NCI-H2171 treated with DMSO at 0.1 percent for 48 hours (cell line): ENCODE data around the gene GMPS.
"Not testable (repeated sequence)": the region's sequence is repeated elsewhere in the genome, so short reads cannot be mapped to it uniquely, and the experiment has no call there.

ENCODE experiments used
- DNase-seq: peaks from one replicate; lab custom pipeline; 2025; lab: John Stamatoyannopoulos, UW

The GMPS gene

DNA sequence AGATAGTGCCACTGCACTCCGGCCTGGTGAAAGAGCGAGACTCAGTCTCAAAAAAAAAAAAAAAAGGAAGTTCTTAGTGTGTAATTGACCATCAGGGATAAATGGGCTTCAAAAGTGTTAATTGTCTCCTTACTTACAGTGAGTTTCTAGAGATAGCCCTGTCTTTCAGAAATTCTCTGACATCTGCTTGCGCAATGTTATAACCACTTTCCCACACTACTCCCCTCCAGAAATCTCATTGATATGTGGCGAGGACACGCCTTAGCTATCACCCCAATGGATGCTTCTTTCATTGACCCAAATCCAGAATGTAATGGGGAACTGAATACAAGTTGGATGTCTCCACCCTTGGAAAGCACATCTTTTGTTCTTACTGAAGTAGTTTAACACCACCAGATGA is 70.9 kb downstream of the GMPS start:
- no peak for DNase-seq

DNA sequence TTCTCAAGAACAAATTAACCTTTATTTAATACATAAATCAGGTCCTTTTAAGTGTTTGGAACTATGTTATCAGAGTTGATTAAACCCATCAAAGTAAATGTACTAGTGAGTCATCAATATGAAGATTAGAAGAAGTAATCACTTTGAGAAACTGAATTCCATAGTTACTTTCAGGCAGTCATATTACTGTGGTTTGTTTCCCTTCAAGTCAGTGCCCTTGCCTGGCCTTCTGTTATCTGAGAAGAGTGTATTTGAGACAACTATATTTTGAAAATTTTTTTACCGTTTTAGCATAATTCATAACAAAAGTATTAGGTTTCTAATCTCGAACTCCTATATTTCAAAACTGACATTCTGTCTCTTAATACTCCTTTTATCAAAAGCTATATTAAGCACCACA is 73.6 kb downstream of the GMPS start:
- no peak for DNase-seq

DNA sequence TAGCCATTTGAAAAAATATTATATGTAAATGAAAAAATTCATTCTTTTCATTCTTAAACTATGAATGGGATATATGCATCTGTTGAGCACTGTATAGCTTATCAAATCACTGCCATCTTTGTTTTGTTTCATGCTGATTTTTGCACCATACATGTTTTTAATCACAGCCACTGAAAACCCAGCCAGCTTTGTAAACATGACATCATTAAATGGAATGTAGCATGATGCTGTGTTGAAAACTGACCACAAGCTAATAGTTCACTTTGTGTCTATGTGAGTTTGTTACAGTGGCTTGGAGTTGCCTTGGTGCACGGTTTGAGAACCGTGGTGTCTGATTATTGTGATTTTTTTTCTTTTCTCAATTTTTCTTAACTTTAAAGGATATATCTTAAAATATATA is 75.7 kb downstream of the GMPS start:
- DNase-seq, result no peak

DNA sequence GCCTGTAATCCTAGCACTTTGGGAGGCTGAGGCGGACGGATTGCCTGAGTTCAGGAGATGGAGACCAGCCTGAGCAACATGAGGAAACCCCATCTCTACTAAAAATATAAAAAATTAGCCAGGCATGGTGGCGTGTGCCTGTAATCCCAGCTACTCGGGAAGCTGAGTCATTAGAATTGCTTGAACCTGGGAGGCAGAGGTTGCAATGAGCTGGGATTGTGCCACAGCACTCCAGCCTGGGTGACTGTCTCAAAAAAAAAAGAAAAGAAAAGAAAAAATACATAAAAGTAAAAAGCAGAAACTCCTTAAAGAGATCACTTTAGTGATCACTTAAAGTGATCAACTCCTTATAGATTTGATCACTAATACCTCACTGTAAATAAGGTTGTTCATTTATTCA is 78.0 kb downstream of the GMPS start:
- no peak for DNase-seq

DNA sequence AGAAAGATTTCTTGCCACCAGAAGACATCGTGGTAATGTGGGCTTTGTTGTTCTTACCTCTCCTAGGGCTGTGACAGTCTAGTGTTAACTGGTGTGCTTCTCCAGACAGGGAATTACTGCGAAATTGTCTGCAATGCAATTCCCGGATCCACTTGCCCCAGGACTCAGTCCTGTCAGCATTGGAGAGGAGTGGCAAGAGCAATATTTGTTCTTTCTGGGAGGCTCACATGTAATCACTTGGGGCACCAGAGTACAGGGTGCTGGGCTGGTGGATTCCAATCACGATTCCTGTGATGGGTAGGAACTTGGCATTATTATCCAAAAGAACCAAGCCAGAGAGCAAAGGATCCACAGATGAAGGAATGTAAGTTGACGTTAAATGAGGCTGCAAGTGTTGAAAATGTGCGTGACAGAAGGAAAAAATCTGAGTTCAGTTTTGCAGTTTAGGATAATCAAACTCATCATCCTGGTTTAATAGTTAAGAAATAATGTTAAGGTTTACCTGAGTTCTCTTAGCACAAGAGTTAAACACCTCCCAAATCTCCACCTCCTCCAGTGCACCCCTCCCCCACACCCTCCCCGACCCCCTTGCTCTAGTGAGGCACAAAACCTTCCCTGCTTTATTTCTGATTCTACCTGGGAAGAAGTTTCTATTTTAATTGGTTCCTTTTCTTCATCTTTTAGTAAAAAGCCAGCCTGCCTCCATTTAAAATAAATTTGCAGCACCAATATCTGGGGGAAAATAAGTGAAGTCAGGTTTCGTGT is 79.2 kb downstream of the GMPS start:
- no peak for DNase-seq

DNA sequence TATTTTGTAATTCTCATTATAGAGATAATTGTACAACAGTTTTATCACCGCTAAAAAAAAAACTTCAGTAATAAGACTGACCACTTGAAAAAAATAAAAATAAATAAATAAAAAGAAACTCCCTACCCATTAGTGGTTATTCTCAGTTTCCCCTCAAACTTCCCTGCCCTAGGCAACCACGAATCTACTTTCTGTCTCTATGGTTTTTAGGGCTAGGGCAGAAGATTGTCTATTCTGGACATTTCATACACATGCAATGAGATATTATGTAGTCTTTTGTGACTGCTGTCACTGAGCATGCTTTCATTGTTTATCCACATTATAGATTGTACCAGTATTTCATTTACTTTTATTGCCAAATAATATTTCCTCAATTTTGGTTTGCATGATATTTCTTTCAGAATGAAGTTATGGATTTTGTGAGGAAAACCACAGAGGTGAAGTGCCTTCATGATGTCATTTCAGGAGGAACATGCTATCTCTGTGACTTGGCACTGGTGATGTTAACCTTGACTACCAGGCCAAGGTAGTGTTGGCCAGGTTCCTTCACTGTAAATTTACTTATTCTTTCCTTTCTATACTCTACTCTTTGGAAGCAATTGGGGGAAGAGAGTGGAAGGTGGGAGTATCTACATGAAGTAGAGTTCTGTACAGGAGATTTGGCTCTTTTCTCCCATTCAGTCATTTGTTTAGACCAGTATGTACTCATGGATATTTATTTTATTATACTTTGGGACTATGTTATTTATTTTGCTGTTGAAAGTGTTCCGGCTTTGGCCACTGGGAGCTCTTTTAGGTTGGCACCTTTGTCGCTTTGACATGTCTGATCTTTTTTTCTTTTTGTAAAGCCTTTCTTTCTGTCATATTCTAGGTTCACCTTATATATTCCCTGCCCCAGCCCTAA is 86.3 kb downstream of the GMPS start:
- no peak for DNase-seq

DNA sequence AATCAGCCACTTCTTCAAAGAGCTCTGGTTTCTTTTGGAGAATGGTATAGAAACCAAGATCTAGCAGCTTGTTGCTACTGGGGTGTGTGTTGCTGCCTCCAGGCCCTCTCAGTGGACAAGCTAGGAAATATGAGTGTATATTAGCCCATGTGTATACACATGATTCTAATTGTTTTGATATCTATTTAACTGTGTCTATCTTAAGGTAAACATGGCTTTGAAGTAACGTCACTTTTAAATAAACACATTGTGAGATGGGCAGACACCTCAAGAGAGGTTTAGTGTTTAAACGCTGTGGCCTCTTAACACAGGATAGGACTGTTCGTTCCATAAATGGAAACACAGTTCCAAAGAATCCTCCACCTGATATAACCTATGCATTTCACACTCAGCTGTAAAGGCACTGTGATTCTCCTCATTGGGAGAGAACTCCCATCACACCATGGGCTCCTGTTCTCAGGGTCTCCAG is 87.0 kb downstream of the GMPS start:
- DNase-seq, result no peak

DNA sequence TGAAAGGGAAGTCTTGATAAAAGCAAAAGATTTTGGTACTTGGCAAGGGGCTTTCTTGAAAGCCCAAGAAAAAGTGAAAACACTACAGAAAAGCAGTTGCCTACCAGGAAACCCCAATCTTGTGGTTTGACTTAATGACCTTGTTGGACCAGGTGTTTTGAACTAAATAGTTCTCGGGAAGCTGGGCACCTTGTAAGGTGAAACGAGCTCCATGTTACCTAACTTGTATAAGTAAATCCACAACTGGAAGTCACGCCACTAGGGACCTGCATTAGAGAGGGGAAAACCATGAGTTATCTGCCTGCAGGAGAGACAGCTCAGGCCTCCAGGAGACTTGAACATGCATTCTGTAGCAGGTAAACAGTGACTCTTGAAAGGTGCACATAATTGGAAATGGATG is 88.2 kb downstream of the GMPS start:
- DNase-seq, result no peak

DNA sequence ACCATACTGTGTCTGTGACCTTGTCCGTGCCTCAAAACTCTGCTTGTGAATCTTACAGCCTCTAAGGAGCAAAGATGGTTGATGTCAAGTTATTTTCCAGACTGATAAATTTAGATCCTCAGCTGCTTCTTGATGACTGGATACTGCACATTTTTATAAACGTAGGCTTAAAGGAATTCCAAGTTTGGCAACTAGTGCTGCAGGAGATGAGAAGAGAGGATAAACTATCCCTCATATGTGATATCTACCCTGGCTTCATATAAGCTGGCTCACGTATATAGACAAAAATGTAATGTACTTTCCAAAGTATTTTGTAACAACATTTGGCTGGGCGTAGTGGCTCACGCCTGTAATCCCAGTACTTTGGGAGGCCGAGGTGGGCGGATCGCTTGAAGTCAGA is 89.6 kb downstream of the GMPS start:
- DNase-seq, result no peak

DNA sequence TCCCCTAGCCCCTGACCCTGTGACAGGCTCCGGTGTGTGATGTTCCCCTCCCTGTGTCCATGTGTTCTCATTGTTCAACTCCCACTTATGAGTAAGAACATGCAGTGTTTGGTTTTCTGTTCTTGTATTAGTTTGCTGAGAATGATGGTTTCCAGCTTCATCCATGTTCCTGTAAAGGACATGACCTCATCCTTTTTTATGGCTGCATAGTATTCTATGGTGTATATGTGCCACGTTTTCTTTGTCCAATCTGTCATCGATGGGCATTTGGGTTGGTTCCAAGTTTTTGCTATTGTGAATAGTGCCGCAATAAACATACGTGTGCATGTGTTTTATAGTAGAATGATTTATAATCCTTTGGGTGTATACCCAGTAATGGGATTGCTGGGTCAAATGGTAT is 90.6 kb downstream of the GMPS start:
- not testable (repeated sequence) for DNase-seq

DNA sequence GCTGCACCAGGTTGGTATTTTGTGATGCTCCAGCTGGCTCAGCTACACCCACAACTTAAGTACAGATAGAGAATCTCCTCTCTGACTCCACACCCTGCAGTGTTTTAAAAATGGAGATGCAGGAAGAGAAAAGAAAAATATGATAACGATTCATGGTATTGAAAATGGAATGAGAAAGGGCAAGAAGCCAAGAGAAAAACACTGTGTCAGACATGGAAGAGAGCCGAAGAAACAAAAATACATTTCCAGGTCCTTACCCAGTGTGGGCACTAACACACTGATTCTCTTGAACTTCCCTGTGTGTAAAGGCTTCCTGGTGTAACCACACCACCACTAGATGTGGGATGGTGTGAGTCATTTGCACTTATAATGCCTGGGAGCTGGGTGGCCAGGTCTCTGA is 93.1 kb downstream of the GMPS start:
- DNase-seq, result no peak

DNA sequence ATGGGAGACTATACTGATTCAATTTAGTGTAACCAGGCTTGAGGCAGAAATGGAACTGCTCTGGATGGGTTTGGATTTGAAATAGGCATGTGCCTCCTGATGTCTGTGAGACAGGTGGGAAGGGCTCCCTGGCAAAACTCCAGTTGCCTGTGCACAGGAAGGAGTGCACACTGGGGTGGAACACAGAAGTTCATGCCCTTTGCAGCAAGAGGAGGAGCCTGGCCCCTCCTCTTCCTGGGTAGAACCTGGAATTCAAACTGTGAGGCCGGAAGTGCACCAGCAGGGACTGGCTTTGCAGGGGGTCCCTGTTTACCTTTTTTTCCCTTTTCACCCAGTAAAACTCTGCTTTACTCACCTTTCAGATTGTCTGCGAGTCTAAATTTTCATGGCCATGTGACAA is 99.9 kb downstream of the GMPS start:
- DNase-seq, result no peak

DNA sequence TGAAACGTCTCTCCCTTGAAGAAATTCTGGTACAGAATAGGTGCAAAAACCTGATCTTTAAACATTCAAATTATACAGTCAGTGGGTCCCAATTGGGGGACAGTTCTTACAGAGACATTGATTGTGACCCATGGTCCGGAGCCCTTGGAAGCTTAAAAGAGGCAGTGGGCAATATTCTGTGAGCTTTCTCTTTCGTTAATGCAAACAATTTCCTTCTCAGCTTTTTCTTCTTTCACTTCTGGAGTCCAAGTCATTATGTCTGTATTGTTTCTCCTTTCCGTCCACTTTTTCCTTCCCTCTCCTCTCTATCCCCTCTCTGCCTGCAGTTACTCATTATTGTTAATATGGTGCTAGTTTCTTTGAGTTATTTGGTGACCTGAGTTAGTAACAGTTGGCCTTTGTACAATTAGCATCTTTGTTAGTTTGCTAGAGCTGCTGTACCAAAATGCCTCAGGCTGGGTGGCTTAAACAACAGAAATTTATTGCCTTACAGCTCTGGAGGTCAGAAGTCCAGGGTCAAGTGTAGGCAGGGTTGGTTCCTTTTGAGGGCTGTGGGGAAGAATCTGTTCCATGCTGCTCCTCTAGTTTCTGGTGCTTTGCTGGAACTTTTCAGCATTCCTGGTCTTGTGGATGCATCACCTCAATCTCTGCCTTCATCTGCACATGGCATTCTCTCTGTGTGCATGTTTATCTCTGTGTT is 102.6 kb downstream of the GMPS start:
- DNase-seq, result no peak

DNA sequence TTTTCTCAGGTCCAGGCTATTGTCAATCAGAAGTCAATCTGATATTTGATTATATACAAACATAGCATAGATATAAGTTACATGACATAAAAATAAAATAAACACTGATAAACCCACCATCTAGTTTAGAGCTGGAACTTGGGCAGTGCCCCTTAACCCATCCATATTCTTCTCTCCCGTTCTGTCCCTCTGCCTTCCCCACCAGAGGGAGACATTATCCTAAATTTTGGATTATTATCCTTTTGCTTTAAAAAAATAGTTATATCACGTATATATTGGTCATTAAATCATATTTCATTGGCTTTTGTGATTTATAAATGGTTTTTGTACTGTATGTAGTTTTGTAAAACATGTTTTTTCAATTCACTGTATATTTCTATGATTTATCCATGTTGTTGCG is 107.9 kb downstream of the GMPS start:
- peak; percentile 24 for DNase-seq

DNA sequence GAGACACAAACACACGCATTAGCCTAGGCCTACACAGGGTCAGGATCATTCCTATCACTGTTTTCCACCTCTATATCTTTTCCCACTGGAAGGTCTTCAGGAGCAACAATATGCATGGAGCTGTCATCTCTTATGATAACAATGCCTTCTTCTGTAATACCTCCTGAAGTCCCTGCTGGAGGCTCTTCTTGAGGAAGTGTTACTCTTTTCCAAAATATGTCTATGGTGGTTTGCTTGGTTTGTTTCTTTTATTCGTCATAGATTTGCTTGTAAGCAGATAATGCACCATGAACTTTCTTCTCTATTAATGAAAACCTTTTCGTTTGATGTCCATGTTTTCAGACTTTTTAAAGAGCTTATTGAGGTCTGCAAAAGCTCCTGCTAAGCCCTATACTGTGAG is 109.3 kb downstream of the GMPS start:
- no peak for DNase-seq

DNA sequence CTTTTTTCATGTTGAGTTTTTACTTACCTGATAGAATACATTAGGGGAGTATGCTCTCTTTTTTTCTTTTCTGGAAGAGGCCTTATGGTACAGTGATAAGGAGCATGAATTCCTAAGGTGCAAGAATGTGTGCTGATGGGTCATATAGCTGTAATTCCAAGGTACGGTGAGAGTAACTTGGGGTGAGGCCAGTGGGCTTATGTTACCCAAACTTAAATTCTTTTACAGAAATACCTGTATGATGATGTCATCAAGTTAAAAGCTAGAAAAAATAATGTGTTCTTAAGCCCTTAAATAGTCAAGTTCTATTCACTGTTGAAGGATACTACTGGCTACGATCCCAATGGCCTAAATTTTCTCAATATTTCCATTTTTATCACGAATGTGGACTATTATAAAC is 111.2 kb downstream of the GMPS start:
- no peak for DNase-seq

DNA sequence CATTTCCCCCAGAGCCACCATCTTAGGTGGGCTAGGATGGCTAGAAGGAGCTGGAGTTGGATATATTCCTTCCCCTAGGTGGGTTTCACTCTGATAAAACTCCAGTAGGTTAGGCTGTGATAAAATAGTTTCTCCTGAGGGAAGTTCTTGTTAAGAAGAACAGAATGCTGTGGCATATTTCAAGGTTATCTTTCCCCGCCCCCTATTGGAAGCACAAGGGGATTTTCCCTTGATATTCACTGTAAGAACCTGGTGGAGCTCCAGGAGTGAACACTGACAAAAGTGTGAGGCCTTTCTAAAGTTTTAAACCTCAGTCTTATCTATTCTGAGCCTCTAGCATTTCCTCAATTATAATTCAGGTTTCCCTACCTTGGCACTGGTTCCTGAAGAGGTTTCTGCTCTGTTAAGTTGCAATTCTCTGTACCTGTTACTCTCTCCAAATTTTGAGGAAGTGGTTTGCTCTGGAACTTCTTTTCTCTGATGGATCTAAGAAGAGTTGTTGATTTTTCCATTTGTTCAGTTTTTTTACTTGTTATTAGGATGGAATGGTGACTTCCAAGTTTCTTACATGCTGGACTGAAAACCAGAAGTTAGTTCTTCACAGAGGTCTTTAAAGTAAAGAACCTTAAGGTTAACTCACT is 113.5 kb downstream of the GMPS start:
- DNase-seq, result no peak

DNA sequence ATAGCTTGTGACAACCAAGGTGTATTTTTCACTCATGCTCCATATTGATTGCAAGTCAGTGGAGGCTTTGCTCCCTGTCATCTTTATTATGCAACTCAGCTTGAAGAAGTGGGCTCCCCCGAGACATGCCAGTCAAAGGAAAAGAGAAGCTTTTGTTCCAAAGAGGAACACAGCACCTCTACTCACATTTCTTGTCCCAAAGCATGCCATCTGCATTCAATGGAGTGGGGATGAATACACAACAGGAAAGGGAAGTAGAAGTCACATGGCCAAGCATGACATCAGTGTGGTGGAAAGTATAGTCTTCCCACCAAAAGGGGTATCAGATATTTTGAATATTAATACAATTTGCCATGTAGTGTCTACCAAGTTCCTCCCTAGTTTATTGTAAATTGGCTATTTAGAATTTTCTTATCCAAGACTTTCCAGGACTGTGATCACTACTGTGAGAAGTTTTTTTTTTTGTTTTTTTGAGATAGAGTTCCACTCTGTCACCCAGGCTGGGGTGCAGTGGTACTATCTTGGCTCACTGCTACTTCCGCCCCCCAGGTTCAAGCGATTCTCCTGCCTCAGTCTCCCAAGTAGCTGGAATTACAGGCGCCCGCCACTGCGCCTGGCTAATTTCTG is 114.5 kb downstream of the GMPS start:
- peak; percentile 60 for DNase-seq

DNA sequence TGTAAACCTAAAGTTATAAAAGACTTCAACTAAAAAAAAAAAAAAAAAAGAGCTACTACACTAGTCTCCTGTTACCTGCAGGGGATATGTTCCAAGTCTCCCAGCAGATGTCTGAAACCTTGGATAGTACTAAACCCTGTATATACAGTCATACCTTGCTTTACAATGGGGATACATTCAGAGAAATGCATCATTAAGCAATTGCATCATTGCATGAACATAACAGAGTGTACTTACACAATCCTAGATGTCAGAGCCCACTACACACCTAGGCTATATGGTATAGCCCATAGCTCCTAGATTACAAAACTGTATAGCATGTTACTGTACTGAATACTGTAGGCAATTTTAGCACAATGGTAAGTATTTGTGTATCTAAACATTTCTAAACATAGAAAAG is 119.1 kb downstream of the GMPS start:
- DNase-seq, result peak; percentile 40

DNA sequence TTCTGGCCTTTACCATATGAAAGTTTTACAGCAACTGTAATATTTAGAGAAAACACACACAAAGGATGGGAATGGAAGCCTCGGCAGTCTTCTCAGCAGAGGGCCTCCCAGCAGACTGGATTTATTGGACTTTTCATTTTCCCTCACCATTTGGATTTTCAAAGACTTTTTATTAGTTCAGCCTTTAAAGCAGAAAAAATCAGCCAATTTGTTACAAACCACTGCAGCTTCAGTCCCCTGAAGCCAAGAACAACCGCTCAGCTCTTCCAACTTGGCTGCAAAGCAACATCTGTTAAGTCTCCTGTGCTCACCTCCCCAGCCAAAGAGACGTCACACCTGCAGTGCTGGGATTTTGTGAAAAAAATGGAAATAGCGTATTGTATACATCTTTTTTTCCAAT is 120.8 kb downstream of the GMPS start:
- DNase-seq, result peak; percentile 69

DNA sequence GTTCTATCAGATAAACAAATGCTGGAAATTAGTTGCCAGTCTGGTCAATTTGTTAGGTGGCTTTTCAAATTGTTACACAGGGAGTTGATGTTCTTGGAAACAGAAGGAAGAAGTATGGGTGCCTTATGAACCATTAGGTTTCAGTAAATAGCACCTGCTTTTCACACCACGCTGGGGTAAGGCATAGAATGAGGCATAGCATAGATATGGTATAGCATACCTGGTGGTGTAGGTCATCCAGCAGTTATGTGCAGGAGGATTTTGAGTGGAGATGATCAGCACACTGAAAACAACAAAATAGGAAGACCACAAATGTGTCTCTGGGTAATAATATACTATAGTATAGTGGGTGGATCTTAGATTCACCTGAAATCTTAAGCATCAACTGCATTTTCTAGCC is 121.4 kb downstream of the GMPS start:
- no peak for DNase-seq
